Neural cell (in vitro differentiated cells): Measurements from ENCODE around the gene RAB3C. TPM values are rescaled to one million over a fixed set of nuclear protein-coding genes. Genes with fewer than 3 reads are reported as not detected.

Source experiments
- H2AFZ ChIP-seq: fragments of 200-600, 300-800 bp; sonication (generic), shearing (Covaris generic); 2 replicates; pipeline ENCODE4 v1.6.0; 2014; ENCODE audit warnings: low read depth, mild to moderate bottlenecking, antibody characterized with exemption, low read length, moderate library complexity
- H3F3A ChIP-seq: fragments of 200-600 bp; shearing (Covaris generic); 2 replicates; pipeline ENCODE4 v1.6.1; 2016; ENCODE audit warnings: mild to moderate bottlenecking, moderate library complexity, mixed read lengths, antibody characterized with exemption, low read length; ENCODE audit not compliant: insufficient read depth, poor library complexity, severe bottlenecking
- H3K27ac ChIP-seq: fragments of 200-600, 300-800 bp; sonication (generic), shearing (Covaris generic); 2 replicates; pipeline ENCODE4 v1.5.1; 2014; ENCODE audit warnings: mild to moderate bottlenecking, low read length, moderate library complexity
- H3K27me3 ChIP-seq: fragments of 300-800, 200-600 bp; sonication (generic), shearing (Covaris generic); 2 replicates; pipeline ENCODE4 v1.6.0; 2014; ENCODE audit warnings: mild to moderate bottlenecking, low read depth, low read length, moderate library complexity; ENCODE audit not compliant: insufficient read depth
- H3K36me3 ChIP-seq: fragments of 300-800, 200-600 bp; sonication (generic), shearing (Covaris generic); 2 replicates; pipeline ENCODE4 v1.5.1; 2014; ENCODE audit warnings: mild to moderate bottlenecking, antibody characterized with exemption, low read length, moderate library complexity; ENCODE audit not compliant: insufficient read depth
- H3K4me2 ChIP-seq: fragments of 300-800, 200-600 bp; sonication (generic), shearing (Covaris generic); 2 replicates; pipeline ENCODE4 v1.6.0; 2014; ENCODE audit warnings: mild to moderate bottlenecking, low read length
- H3K4me3 ChIP-seq: fragments of 300-800, 200-600 bp; sonication (generic), shearing (Covaris generic); 2 replicates; pipeline ENCODE4 v1.5.1; 2014; ENCODE audit warnings: mild to moderate bottlenecking, low read length, moderate library complexity
- H3K79me2 ChIP-seq: fragments of 200-600 bp; shearing (Covaris generic); replicated peaks from 2 replicates; pipeline ENCODE4 v1.6.0; 2014; ENCODE audit warnings: mild to moderate bottlenecking, low read length, moderate library complexity; ENCODE audit not compliant: insufficient read depth
- H3K9ac ChIP-seq: fragments of 300-800, 200-600 bp; sonication (generic), shearing (Covaris generic); 2 replicates; pipeline ENCODE4 v1.6.1; 2016; ENCODE audit warnings: mild to moderate bottlenecking, low read length, mixed read lengths
- H3K9me2 ChIP-seq: fragments of 200-600 bp; shearing (Covaris generic); 2 replicates; pipeline ENCODE4 v1.6.1; 2016; ENCODE audit warnings: mild to moderate bottlenecking, low read length, mixed read lengths; ENCODE audit not compliant: insufficient read depth
- H3K9me3 ChIP-seq: fragments of 200-600, 300-800 bp; sonication (generic), shearing (Covaris generic); 2 replicates; pipeline ENCODE4 v1.6.1; 2016; ENCODE audit warnings: mild to moderate bottlenecking, mixed run types, low read length, moderate library complexity, mixed read lengths
- H4K20me1 ChIP-seq: fragments of 200-600 bp; shearing (Covaris generic); 2 replicates; pipeline ENCODE4 v1.6.1; 2016; ENCODE audit warnings: mild to moderate bottlenecking, mixed run types; ENCODE audit not compliant: insufficient read depth
- EP300 ChIP-seq: fragments of 450-650 bp; conservative IDR thresholded peaks from 2 replicates; pipeline ENCODE4 v1.6.1; 2014; ENCODE audit warnings: antibody characterized with exemption, mild to moderate bottlenecking, moderate library complexity; ENCODE audit not compliant: poor library complexity, severe bottlenecking
- EZH2 ChIP-seq: fragments of 200-600, 300-800 bp; shearing (Covaris generic), sonication (generic); IDR thresholded peaks from 2 replicates; pipeline ENCODE4 v1.6.1; 2014; ENCODE audit warnings: antibody characterized with exemption, low read length, borderline replicate concordance, mild to moderate bottlenecking; ENCODE audit not compliant: insufficient read depth, poor library complexity, severe bottlenecking
- MXI1 ChIP-seq: fragments of 450-650 bp; conservative IDR thresholded peaks from 2 replicates; pipeline ENCODE4 v1.6.1; 2014; ENCODE audit warnings: antibody characterized with exemption, mild to moderate bottlenecking; ENCODE audit not compliant: poor library complexity, severe bottlenecking
- POLR2AphosphoS5 ChIP-seq: IDR thresholded peaks from 2 replicates; pipeline ENCODE4 v1.6.1; 2012
- RAD21 ChIP-seq: fragments of 450-650 bp; conservative IDR thresholded peaks from 2 replicates; pipeline ENCODE4 v1.6.1; 2014; ENCODE audit warnings: antibody characterized with exemption, mild to moderate bottlenecking, moderate library complexity
- SMC3 ChIP-seq: fragments of 450-650 bp; conservative IDR thresholded peaks from 2 replicates; pipeline ENCODE4 v1.6.1; 2014; ENCODE audit warnings: antibody characterized with exemption, mild to moderate bottlenecking, moderate library complexity; ENCODE audit not compliant: poor library complexity
- TAF1 ChIP-seq: IDR thresholded peaks from 2 replicates; pipeline ENCODE4 v1.6.1; 2012; ENCODE audit warnings: low read depth
- polyA plus RNA-seq: library from polyadenylated mRNA; depleted of rRNA; stranded (reverse); fragments of >200 nt; gene quantifications from 2 replicates; pipeline ENCODE4 v1.2.3, GENCODE V29; 2014
- TF ChIP-seq, protein P1 (sequence below): fragments of 450-650 bp; IDR thresholded peaks from 2 replicates; pipeline ENCODE4 v1.5.1; 2014; ENCODE audit warnings: antibody characterized with exemption, mild to moderate bottlenecking, moderate library complexity; ENCODE audit not compliant: poor library complexity, severe bottlenecking
- TF ChIP-seq, protein P2 (sequence below): IDR thresholded peaks from 2 replicates; pipeline ENCODE4 v1.6.1; 2012; ENCODE audit warnings: borderline replicate concordance

The RAB3C gene
- polyA plus RNA-seq, 1 donor from 2014 or later: 94.3 TPM

DNA sequence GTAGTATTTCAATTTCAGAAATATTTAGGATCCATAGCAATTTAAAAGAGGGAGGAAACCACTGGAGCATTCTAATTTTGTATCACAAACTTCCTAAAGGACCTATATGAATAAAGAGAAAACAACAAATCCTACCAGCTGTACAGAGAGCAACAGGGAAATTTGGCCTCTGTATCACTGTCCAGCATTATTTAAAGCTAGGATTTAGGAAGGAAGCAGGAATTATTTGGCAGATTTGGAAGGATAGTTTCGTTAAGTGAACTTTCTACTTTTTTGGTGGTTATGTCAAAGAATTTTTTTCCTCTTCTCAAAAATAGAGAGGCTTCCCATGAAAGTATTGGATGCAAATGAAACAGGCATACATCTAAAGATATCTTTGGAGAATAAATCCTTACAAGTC is 269.7 kb downstream of the RAB3C start:
- no peaks in the 10 kb centered on the region for H3K27me3 ChIP-seq
- no peak overlapping the region for H3K9ac ChIP-seq
- no peak overlapping the region for H2AFZ ChIP-seq
- H3K79me2 ChIP-seq: no peaks in the 10 kb centered on the region
- no peaks in the 10 kb centered on the region for H3K36me3 ChIP-seq
- H3K4me2 ChIP-seq: no peak overlapping the region
- no peak overlapping the region for H3K4me3 ChIP-seq
- H4K20me1 ChIP-seq: no peaks in the 10 kb centered on the region
- peaks cover 3% of the 10 kb centered on the region for H3F3A ChIP-seq
- no peaks in the 10 kb centered on the region for H3K9me2 ChIP-seq
- no peak overlapping the region for H3K27ac ChIP-seq
- no peaks in the 10 kb centered on the region for H3K9me3 ChIP-seq
- TF ChIP-seq, protein P1, sequence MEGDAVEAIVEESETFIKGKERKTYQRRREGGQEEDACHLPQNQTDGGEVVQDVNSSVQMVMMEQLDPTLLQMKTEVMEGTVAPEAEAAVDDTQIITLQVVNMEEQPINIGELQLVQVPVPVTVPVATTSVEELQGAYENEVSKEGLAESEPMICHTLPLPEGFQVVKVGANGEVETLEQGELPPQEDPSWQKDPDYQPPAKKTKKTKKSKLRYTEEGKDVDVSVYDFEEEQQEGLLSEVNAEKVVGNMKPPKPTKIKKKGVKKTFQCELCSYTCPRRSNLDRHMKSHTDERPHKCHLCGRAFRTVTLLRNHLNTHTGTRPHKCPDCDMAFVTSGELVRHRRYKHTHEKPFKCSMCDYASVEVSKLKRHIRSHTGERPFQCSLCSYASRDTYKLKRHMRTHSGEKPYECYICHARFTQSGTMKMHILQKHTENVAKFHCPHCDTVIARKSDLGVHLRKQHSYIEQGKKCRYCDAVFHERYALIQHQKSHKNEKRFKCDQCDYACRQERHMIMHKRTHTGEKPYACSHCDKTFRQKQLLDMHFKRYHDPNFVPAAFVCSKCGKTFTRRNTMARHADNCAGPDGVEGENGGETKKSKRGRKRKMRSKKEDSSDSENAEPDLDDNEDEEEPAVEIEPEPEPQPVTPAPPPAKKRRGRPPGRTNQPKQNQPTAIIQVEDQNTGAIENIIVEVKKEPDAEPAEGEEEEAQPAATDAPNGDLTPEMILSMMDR: no peak
- TF ChIP-seq SMC3: no peak
- no peak for TF ChIP-seq EZH2

- H3K9me3 ChIP-seq: no peaks in the 10 kb centered on the region
- H3K36me3 ChIP-seq: no peaks in the 10 kb centered on the region
- H3K4me3 ChIP-seq: no peak overlapping the region
- H4K20me1 ChIP-seq: no peaks in the 10 kb centered on the region
- H3K9me2 ChIP-seq: no peaks in the 10 kb centered on the region
- H3K4me2 ChIP-seq: no peak overlapping the region
- no peaks in the 10 kb centered on the region for H3K79me2 ChIP-seq
- H2AFZ ChIP-seq: no peak overlapping the region
- no peak overlapping the region for H3K27ac ChIP-seq
- peaks cover 3% of the 10 kb centered on the region for H3F3A ChIP-seq
- no peak overlapping the region for H3K9ac ChIP-seq
- TF ChIP-seq RAD21 (no peak), TAF1 (no peak), SMC3 (no peak), EP300 (no peak), MXI1 (no peak), POLR2AphosphoS5 (no peak), EZH2 (no peak)
- TF ChIP-seq, protein P2, sequence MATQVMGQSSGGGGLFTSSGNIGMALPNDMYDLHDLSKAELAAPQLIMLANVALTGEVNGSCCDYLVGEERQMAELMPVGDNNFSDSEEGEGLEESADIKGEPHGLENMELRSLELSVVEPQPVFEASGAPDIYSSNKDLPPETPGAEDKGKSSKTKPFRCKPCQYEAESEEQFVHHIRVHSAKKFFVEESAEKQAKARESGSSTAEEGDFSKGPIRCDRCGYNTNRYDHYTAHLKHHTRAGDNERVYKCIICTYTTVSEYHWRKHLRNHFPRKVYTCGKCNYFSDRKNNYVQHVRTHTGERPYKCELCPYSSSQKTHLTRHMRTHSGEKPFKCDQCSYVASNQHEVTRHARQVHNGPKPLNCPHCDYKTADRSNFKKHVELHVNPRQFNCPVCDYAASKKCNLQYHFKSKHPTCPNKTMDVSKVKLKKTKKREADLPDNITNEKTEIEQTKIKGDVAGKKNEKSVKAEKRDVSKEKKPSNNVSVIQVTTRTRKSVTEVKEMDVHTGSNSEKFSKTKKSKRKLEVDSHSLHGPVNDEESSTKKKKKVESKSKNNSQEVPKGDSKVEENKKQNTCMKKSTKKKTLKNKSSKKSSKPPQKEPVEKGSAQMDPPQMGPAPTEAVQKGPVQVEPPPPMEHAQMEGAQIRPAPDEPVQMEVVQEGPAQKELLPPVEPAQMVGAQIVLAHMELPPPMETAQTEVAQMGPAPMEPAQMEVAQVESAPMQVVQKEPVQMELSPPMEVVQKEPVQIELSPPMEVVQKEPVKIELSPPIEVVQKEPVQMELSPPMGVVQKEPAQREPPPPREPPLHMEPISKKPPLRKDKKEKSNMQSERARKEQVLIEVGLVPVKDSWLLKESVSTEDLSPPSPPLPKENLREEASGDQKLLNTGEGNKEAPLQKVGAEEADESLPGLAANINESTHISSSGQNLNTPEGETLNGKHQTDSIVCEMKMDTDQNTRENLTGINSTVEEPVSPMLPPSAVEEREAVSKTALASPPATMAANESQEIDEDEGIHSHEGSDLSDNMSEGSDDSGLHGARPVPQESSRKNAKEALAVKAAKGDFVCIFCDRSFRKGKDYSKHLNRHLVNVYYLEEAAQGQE: no peak
- TF ChIP-seq, protein P1: no peak
- H3K27me3 ChIP-seq: no peaks in the 10 kb centered on the region
Measured at GRCh38 chr5:58854441-58854840, 271.6 kb downstream of the RAB3C start.
